ENCODE data around the gene ATP6V1E1. TPM values are rescaled to one million over a fixed set of nuclear protein-coding genes. Genes with fewer than 3 reads are reported as not detected.

ATP6V1E1 gene
- total RNA-seq, 1 donor: 147 TPM

GRCh38 chr22:17563936-17564391, 64.6 kb downstream of the ATP6V1E1 start:
- Histone ChIP-seq H2AFZ (ENCODE audit: low read length) (no peak overlapping the region), H3K27ac (ENCODE audit: low read depth, low read length) (no peak overlapping the region), H4K20me1 (ENCODE audit: insufficient read depth, low read length) (no peaks in the 10 kb centered on the region), H3K79me2 (ENCODE audit: insufficient read depth, low read length) (no peaks in the 10 kb centered on the region), H3K27me3 (ENCODE audit: insufficient read depth, low read length) (no peaks in the 10 kb centered on the region), H3K36me3 (ENCODE audit: insufficient read depth, low read length) (no peaks in the 10 kb centered on the region), H3K4me2 (ENCODE audit: insufficient read depth, low read length) (no peak overlapping the region), H3K9me3 (ENCODE audit: low read depth, low read length) (no peaks in the 10 kb centered on the region), H3K4me1 (ENCODE audit: insufficient read depth, low read length) (peaks cover 8% of the 10 kb centered on the region), H3K4me3 (ENCODE audit: insufficient read depth, low read length) (no peak overlapping the region)
- DNase-seq (ENCODE audit: insufficient read length, low spot score, missing footprints): peak; percentile 54
- TF ChIP-seq, protein P1, sequence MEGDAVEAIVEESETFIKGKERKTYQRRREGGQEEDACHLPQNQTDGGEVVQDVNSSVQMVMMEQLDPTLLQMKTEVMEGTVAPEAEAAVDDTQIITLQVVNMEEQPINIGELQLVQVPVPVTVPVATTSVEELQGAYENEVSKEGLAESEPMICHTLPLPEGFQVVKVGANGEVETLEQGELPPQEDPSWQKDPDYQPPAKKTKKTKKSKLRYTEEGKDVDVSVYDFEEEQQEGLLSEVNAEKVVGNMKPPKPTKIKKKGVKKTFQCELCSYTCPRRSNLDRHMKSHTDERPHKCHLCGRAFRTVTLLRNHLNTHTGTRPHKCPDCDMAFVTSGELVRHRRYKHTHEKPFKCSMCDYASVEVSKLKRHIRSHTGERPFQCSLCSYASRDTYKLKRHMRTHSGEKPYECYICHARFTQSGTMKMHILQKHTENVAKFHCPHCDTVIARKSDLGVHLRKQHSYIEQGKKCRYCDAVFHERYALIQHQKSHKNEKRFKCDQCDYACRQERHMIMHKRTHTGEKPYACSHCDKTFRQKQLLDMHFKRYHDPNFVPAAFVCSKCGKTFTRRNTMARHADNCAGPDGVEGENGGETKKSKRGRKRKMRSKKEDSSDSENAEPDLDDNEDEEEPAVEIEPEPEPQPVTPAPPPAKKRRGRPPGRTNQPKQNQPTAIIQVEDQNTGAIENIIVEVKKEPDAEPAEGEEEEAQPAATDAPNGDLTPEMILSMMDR (IDR thresholded peaks at IDR 0.05; ENCODE audit: extremely low read depth, low read depth, low read length): no peak

DNA sequence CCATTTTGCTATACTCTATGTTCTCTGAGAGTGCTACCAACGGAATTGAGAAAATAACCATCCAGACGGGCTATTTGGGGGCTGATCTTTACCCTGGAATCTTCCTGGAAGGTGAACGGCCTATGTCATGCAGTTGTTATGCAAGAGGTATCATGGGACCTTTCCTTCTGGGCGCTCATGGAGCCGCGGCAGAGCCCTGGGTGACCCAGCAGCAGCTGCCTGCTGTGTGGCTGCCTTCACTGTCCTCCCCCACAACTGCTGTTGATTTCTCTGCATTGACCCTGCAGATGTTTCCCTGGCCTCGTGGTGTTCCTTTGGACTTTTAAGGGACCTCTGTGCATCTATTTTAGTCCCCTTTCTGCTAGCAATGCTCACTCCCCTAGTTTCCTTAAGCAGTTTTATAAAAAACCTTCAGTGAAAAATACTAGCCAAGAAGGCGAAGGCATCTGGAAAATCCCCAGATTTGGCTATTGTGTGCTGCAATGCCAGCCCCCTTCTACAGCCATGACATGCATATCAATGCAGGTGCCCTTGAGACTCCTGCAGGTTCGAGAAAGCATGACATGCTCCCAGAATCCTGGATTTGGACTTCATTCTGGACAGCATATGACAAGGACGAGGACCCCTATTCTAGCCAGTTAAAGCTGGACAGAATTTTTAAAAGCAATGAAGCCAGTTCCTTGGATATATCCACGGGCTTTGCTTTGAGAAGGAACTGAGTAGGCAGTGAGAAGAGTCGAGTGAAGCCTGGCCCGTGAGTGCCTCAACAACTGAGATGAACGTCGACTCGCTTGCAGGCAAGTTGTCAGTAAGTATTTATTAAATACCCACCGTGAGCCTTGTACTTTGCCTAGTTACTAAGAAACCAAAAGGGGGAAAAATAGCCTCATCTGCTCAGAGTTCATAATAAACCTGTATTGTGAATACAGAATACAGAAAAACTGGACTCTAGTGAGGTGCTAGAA, 65.4 kb downstream of the ATP6V1E1 start, which contains the start of gene SLC25A18:
Gene SLC25A18 (plus strand): TSS at position 593 of the 965 bp plus-strand sequence. CDS start 16,447 bp downstream, outside the sequence.
- H3K4me3 ChIP-seq (ENCODE audit: insufficient read depth, low read length): peak within 1 kb of the TSS; percentile 14

DNA sequence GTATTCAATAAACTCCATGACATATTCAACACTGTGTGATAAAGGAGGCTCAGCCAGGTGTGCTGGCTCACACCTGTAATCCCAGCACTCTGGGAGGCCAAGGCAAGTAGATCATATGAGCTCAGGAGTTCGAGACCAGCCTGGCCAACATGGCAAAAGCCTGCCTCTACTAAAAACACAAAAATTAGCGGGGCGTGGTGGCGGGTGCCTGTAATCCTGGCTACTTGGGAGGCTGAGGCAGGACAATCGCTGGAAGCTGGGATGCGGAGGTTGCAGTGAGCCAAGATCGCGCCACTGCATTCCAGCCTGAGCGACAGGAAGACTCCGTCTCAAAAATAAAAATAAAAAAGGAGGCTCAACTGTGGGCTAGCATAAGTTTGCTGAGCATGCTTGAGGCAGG, 69.4 kb downstream of the ATP6V1E1 start:
- no peak for DNase-seq (ENCODE audit: insufficient read length, low spot score, missing footprints)

More for the DNA sequence above, 65.4 kb downstream of the ATP6V1E1 start, which contains the start of gene SLC25A18:
- no peaks in the 10 kb centered on the region for H4K20me1 ChIP-seq (ENCODE audit: insufficient read depth, low read length)
- no peaks in the 10 kb centered on the region for H3K79me2 ChIP-seq (ENCODE audit: insufficient read depth, low read length)
- H3K9me3 ChIP-seq (ENCODE audit: low read depth, low read length): no peaks in the 10 kb centered on the region
- peak within 1 kb of the TSS; percentile 17 for H2AFZ ChIP-seq (ENCODE audit: low read length)
- no peak within 1 kb of the TSS for H3K27ac ChIP-seq (ENCODE audit: low read depth, low read length)
- H3K36me3 ChIP-seq (ENCODE audit: insufficient read depth, low read length): no peaks in the 10 kb centered on the region
- peaks cover 8% of the 10 kb centered on the region for H3K4me1 ChIP-seq (ENCODE audit: insufficient read depth, low read length)
- H3K4me2 ChIP-seq (ENCODE audit: insufficient read depth, low read length): peak within 1 kb of the TSS; percentile 65
- no peaks in the 10 kb centered on the region for H3K27me3 ChIP-seq (ENCODE audit: insufficient read depth, low read length)
- DNase-seq (ENCODE audit: insufficient read length, low spot score, missing footprints): peak; percentile 50
- TF ChIP-seq, protein P1 (IDR thresholded peaks at IDR 0.05; ENCODE audit: extremely low read depth, low read depth, low read length): no peak

More for the DNA sequence above, 69.4 kb downstream of the ATP6V1E1 start:
- Histone ChIP-seq H3K36me3 (ENCODE audit: insufficient read depth, low read length) (no peaks in the 10 kb centered on the region), H3K27me3 (ENCODE audit: insufficient read depth, low read length) (peaks cover 6% of the 10 kb centered on the region), H3K27ac (ENCODE audit: low read depth, low read length) (no peak overlapping the region), H3K4me3 (ENCODE audit: insufficient read depth, low read length) (no peak overlapping the region), H3K4me1 (ENCODE audit: insufficient read depth, low read length) (peaks cover 8% of the 10 kb centered on the region), H3K9me3 (ENCODE audit: low read depth, low read length) (no peaks in the 10 kb centered on the region), H3K79me2 (ENCODE audit: insufficient read depth, low read length) (no peaks in the 10 kb centered on the region), H3K4me2 (ENCODE audit: insufficient read depth, low read length) (no peak overlapping the region), H2AFZ (ENCODE audit: low read length) (no peak overlapping the region), H4K20me1 (ENCODE audit: insufficient read depth, low read length) (no peaks in the 10 kb centered on the region)
- TF ChIP-seq, protein P1 (IDR thresholded peaks at IDR 0.05; ENCODE audit: extremely low read depth, low read depth, low read length): no peak
